Spleen (tissue), 7 donors: ENCODE data around the gene ST8SIA6.

Experiments used
- CTCF ChIP-seq, 11 experiments: fragments of 200-600 bp in 7 of 11; fragments of 450-650 bp in 4 of 11; sonication (generic) in 4 of 11; IDR thresholded peaks in 8 of 11; conservative IDR thresholded peaks in 3 of 11; 1 replicate in 7 of 11; 2 replicates in 4 of 11; pipeline versions ENCODE4 v1.4.0 to v1.8.0; 2016 to 2021; ENCODE audit warnings: antibody characterized with exemption in 11 of 11, inconsistent platforms in 4 of 11, mild to moderate bottlenecking in 1 of 11
- POLR2AphosphoS5 ChIP-seq, 3 donors: sonication (generic); formaldehyde crosslinking; IDR thresholded peaks; one replicate each; pipeline ENCODE4 v1.5.1; 2017; ENCODE audit warnings: antibody characterized with exemption in 3 of 3
- donor health status: DM: no; HTN: no; CAD: no; lungs with moderate emphysema.
- donor health status: DM: no; HTN: no; CAD: no.
- donor health status: DM: no; HTN: no; CAD: no.

- TF ChIP-seq CTCF (IDR thresholded peaks at IDR 0.05 in 8 of 11, conservative IDR thresholded peaks at IDR 0.05 in 3 of 11) (no peak), POLR2AphosphoS5 (IDR thresholded peaks at IDR 0.05) (no peak)
Measured at GRCh38 chr10:17316488-17317170, 137.8 kb downstream of the ST8SIA6 start.
